ENCODE data around the gene MAJIN.
A peak's percentile ranks its signal among the peaks of the same experiment; 100 is the strongest.
"Not testable (repeated sequence)": the region's sequence is repeated elsewhere in the genome, so short reads cannot be mapped to it uniquely, and the experiment has no call there.

Gene MAJIN

DNA sequence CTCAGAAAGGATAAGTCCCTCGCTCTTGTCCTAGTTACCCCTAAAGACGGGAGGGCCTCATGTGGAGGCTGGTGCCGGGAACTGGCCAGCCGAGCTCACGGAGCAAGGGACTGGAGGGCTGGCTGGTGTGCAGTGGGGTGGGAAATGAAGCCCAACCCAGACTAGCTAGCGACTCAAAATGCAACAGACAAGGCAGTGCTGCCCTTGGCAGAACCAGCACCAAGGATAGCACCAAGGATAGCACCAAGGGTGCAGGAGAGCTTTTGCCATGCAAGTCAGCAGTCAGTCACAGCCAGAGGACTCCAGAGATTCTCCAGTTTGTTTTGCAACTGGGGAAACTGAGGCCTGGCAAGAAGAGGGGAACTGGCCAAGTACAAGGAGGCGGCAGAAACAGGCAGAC, 31.4 kb upstream of the MAJIN start:
- no peak overlapping the region for H3K4me3 Mint-ChIP-seq
- H3K9me3 Mint-ChIP-seq = no peaks in the 10 kb centered on the region
- H3K4me1 Mint-ChIP-seq = peaks cover 5% of the 10 kb centered on the region
- H3K36me3 Mint-ChIP-seq (ENCODE audit: insufficient read depth) = no peaks in the 10 kb centered on the region
- H3K27ac Mint-ChIP-seq (ENCODE audit: low read depth) = no peak overlapping the region
- ATAC-seq (replicated peaks; ENCODE audit: extremely low read depth, poor library complexity, severe bottlenecking) (no peak), DNase-seq (ENCODE audit: low spot score in 2 of 2) (no peak)
- H3K27me3 Mint-ChIP-seq = peaks cover 12% of the 10 kb centered on the region

GRCh38 chr11:65002706-65003105, 30.8 kb upstream of the MAJIN start:
- H3K4me1 Mint-ChIP-seq = peaks cover 7% of the 10 kb centered on the region
- no peak for ATAC-seq (replicated peaks; ENCODE audit: extremely low read depth, poor library complexity, severe bottlenecking)
- no peak overlapping the region for H3K27ac Mint-ChIP-seq (ENCODE audit: low read depth)
- peaks cover 12% of the 10 kb centered on the region for H3K27me3 Mint-ChIP-seq
- no peak overlapping the region for H3K4me3 Mint-ChIP-seq
- no peak for DNase-seq (ENCODE audit: low spot score in 2 of 2)
- no peaks in the 10 kb centered on the region for H3K36me3 Mint-ChIP-seq (ENCODE audit: insufficient read depth)
- H3K9me3 Mint-ChIP-seq = no peaks in the 10 kb centered on the region

DNA sequence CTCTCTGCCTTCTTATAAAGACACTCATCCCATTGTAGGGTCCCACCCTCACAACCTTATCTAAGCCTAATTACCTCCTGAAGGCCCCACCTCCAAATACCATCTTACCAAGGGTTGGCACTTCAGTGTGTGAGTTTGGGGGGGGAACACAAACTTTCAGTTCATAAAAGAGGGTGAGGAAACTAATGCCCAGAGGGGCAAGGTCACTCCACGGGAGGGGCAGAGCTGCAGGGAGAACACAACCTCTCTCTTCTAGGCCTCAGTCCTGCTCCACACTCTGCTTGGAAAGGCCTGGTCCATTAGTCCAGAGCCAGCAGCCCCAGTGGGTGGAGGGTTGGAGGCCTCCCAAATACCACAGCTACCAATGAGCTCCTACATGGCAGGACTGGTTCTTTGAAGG, 27.6 kb upstream of the MAJIN start:
- Mint-ChIP-seq H3K4me3 (no peak overlapping the region), H3K27ac (ENCODE audit: low read depth) (no peak overlapping the region), H3K36me3 (ENCODE audit: insufficient read depth) (no peaks in the 10 kb centered on the region), H3K27me3 (peaks cover 12% of the 10 kb centered on the region), H3K9me3 (no peaks in the 10 kb centered on the region), H3K4me1 (peaks cover 12% of the 10 kb centered on the region)
- ATAC-seq (replicated peaks; ENCODE audit: extremely low read depth, poor library complexity, severe bottlenecking) (no peak), DNase-seq (ENCODE audit: low spot score in 2 of 2) (no peak)

DNA sequence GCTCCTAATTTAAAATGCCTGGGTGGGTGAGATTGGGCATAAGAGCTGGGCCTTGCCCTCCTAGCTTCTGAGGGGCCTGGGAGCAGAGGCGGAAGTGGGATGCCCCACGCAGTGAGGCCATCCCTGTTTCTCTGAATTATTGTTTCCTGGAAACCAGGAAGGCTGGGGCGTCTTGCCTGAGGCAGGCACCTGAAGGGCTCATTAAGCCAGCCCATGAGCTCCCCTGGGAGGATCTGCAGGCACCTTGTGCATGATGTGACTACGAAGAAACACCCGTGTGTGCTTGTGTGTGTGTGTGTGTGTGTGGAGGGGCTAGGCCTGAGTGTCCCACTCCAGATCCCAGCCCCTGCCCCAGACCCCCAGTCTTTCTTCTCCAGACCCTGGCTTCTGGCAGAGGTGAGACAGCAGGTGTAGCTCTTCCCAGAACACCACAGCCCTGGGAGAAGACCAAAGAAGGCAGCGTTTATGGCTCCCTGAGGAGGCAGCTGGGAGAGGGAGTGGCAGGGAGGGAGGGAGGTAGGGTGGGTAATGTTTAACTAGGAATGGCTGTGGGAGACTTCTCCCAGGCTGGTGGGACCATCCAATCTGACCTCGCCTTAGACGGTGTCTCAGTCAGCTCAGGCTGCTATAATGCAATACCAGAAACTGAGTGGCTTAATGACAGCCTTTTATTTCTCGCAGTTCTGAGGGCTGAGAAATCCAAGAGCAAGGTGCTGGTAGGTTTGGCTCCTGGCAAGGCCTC, 27.0 kb upstream of the MAJIN start:
- no peak for DNase-seq (ENCODE audit: low spot score in 2 of 2)
- H3K27me3 Mint-ChIP-seq = peaks cover 11% of the 10 kb centered on the region
- H3K4me1 Mint-ChIP-seq = peaks cover 12% of the 10 kb centered on the region
- ATAC-seq (replicated peaks; ENCODE audit: extremely low read depth, poor library complexity, severe bottlenecking) = no peak
- H3K9me3 Mint-ChIP-seq = no peaks in the 10 kb centered on the region
- no peak overlapping the region for H3K4me3 Mint-ChIP-seq
- H3K36me3 Mint-ChIP-seq (ENCODE audit: insufficient read depth) = no peaks in the 10 kb centered on the region
- H3K27ac Mint-ChIP-seq (ENCODE audit: low read depth) = peak overlapping the region; percentile 35

DNA sequence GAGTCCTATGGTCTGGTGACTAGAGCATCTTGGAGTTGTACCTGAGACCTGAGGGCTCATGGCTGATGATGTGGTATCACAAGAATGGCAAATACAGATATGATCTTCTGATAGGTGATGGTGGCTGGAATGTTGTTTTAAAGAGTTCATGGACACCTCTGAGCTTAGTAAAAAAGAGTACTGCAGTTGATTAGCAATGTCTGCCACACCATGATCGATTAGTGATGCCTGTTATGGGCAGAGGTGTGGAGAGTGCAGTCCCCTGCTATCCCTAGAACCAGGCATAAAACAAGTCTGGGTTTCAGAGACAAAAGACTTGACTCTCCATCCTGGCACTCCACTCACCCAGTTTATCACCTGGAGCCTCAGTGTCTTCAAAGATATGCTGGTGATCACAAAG, 26.2 kb upstream of the MAJIN start:
- ATAC-seq (replicated peaks; ENCODE audit: extremely low read depth, poor library complexity, severe bottlenecking) = no peak
- Mint-ChIP-seq H3K4me1 (peaks cover 12% of the 10 kb centered on the region), H3K9me3 (no peaks in the 10 kb centered on the region), H3K4me3 (no peak overlapping the region), H3K27ac (ENCODE audit: low read depth) (peak overlapping the region; percentile 35), H3K27me3 (peaks cover 11% of the 10 kb centered on the region), H3K36me3 (ENCODE audit: insufficient read depth) (no peaks in the 10 kb centered on the region)
- no peak for DNase-seq (ENCODE audit: low spot score in 2 of 2)

- Mint-ChIP-seq H3K27ac (ENCODE audit: low read depth) (no peak within 1 kb of the TSS), H3K9me3 (no peaks in the 10 kb centered on the region), H3K4me1 (peaks cover 12% of the 10 kb centered on the region), H3K27me3 (peaks cover 21% of the 10 kb centered on the region), H3K36me3 (ENCODE audit: insufficient read depth) (no peaks in the 10 kb centered on the region), H3K4me3 (peak within 1 kb of the TSS; percentile 29)
- DNase-seq (ENCODE audit: low spot score in 2 of 2) (no peak), ATAC-seq (replicated peaks; ENCODE audit: extremely low read depth, poor library complexity, severe bottlenecking) (no peak)
These were observed 24.9 kb upstream of the MAJIN start, which contains the start of gene BATF2 for GRCh38 chr11:64996710-64997380. Gene BATF2 (minus strand): TSS chr11:64996971. CDS start chr11:64996914, 57 bp downstream.

DNA sequence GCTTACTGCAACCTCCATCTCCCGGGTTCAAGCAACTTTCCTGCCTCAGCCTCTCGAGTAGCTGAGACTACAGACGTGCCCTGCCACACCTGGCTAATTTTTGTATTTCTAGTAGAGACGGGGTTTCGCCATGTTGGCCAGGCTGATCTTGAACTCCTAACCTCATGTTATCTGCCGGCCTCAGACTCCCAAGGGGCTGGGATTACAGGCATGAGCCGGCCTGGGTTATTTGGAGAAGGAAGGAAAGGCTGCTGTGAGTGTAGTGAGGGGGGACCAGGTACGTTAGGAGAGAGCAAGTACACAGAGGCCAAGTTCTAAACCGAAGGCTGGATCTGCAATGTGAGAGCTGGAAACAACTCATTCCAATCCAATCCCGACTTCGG, 24.4 kb upstream of the MAJIN start:
- peaks cover 26% of the 10 kb centered on the region for H3K27me3 Mint-ChIP-seq
- no peak overlapping the region for H3K27ac Mint-ChIP-seq (ENCODE audit: low read depth)
- H3K36me3 Mint-ChIP-seq (ENCODE audit: insufficient read depth) = no peaks in the 10 kb centered on the region
- no peak for ATAC-seq (replicated peaks; ENCODE audit: extremely low read depth, poor library complexity, severe bottlenecking)
- peaks cover 12% of the 10 kb centered on the region for H3K4me1 Mint-ChIP-seq
- H3K9me3 Mint-ChIP-seq = no peaks in the 10 kb centered on the region
- DNase-seq (ENCODE audit: low spot score in 2 of 2) = no peak
- H3K4me3 Mint-ChIP-seq = peak overlapping the region; percentile 29

DNA sequence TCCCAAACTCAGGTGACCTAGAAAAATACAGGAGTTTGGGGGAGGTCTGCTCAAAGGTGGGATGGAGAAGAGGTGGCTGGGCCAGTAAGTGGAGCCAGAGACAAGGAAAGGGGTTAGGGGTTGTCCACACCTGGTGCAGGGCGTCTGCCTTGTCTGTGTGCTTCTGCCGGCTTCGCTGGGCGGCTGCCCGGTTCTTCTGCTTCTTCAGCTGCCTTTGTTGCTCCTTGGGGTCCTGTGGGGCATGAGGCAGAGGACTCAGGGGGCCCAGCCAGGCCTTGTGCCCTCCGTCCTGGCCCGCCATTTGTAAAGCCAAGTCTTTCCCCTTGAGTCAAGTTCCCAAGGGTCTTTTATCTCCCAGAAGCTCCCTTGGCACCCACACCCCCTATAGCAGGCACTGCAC, 22.4 kb upstream of the MAJIN start:
- Mint-ChIP-seq H3K9me3 (no peaks in the 10 kb centered on the region), H3K4me3 (no peak overlapping the region), H3K4me1 (peaks cover 18% of the 10 kb centered on the region), H3K27me3 (peaks cover 40% of the 10 kb centered on the region), H3K36me3 (ENCODE audit: insufficient read depth) (no peaks in the 10 kb centered on the region), H3K27ac (ENCODE audit: low read depth) (no peak overlapping the region)
- ATAC-seq (replicated peaks; ENCODE audit: extremely low read depth, poor library complexity, severe bottlenecking) (no peak), DNase-seq (ENCODE audit: low spot score in 2 of 2) (no peak)

DNA sequence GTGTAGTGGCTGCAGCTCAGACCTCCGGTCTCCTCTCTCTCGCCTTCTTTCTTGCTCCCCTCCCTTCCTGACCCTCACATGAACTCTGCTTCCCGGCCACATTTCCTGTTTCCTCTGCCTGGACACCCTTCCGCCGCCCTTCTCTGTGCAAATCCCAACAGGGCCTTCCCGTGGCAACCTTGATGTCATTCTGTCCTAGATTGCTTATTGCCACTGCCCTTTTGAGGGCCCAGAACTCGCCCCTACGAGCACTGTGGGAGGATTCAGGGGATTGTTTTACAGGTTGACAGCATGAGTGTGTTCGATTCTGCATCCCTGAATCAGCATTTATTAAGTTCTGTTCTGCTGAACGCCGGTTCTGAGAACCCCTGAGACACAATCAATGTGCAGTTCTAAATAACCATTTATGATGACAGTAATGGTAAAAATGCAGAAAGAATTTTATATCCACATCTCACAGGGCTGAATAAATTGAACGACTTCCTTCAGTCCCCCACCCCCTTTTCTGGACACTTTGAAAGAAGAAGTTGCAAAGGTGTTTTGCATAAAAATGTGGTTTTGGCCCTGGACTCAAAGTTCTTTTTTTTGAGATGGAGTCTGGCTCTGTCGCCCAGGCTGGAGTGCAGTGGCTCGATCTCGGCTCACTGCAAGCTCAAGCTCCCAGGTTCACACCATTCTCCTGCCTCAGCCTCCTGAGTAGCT, 18.5 kb upstream of the MAJIN start:
- DNase-seq (ENCODE audit: low spot score in 2 of 2) (no peak), ATAC-seq (replicated peaks; ENCODE audit: extremely low read depth, poor library complexity, severe bottlenecking) (no peak)
- Mint-ChIP-seq H3K27me3 (peaks cover 43% of the 10 kb centered on the region), H3K4me1 (peaks cover 7% of the 10 kb centered on the region), H3K9me3 (no peaks in the 10 kb centered on the region), H3K36me3 (ENCODE audit: insufficient read depth) (peaks cover 2% of the 10 kb centered on the region), H3K4me3 (no peak overlapping the region), H3K27ac (ENCODE audit: low read depth) (no peak overlapping the region)

GRCh38 chr11:64989416-64989815, 17.5 kb upstream of the MAJIN start:
- peaks cover 52% of the 10 kb centered on the region for H3K27me3 Mint-ChIP-seq
- H3K36me3 Mint-ChIP-seq (ENCODE audit: insufficient read depth) = peaks cover 2% of the 10 kb centered on the region
- H3K9me3 Mint-ChIP-seq = no peaks in the 10 kb centered on the region
- ATAC-seq (replicated peaks; ENCODE audit: extremely low read depth, poor library complexity, severe bottlenecking) (no peak), DNase-seq (ENCODE audit: low spot score in 2 of 2) (no peak)
- H3K4me3 Mint-ChIP-seq = no peak overlapping the region
- no peak overlapping the region for H3K27ac Mint-ChIP-seq (ENCODE audit: low read depth)
- H3K4me1 Mint-ChIP-seq = peaks cover 12% of the 10 kb centered on the region

DNA sequence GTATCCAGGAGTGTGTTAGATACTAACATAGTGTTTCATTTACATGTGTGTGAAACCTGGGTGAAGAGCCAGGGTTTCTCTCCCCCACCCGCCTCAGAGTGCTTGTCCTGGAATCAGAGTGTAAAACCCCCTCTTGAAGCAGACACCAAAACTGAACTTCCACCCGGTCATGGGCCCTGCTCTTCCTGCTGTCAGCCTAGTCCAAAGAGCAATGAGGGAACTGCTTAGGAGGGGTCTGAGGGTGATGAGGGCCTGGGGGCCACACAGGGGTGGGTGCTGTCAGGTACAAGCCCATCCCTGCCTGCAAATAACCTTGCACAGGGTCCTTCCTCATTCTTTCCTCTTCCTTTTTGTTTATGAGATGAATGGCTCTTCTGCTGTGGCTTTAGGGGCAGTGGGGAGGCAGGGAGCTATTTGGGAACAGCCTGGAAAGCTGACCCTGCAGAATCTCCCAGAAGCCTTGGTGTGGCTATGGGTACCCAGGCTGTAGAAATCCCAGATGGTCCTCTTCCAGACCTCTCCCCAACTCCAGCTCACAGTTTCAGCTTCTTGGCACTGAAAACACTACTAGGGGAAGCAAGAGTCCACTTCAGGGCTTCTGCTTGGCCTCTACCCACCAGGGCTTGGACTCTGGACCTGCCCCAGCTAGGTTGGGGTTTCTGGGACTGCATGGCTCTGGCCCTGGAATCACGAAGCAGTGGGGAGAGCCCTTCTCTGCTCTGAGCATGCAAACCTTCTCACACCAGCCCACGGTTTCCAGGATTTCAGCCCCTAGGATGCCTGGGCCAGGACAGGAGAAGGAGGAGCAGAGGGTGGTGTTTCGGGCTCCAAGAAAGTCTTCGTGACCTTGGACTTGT, 16.3 kb upstream of the MAJIN start:
- Mint-ChIP-seq H3K9me3 (no peaks in the 10 kb centered on the region), H3K27me3 (peaks cover 55% of the 10 kb centered on the region), H3K27ac (ENCODE audit: low read depth) (no peak overlapping the region), H3K4me3 (no peak overlapping the region), H3K4me1 (peaks cover 12% of the 10 kb centered on the region), H3K36me3 (ENCODE audit: insufficient read depth) (peaks cover 2% of the 10 kb centered on the region)
- no peak for DNase-seq (ENCODE audit: low spot score in 2 of 2)
- ATAC-seq (replicated peaks; ENCODE audit: extremely low read depth, poor library complexity, severe bottlenecking) = no peak

GRCh38 chr11:64983339-64983738, 11.4 kb upstream of the MAJIN start:
- H3K27ac Mint-ChIP-seq (ENCODE audit: low read depth); ATAC-seq (replicated peaks; ENCODE audit: extremely low read depth, poor library complexity, severe bottlenecking); H3K36me3 Mint-ChIP-seq (ENCODE audit: insufficient read depth); H3K9me3 Mint-ChIP-seq; H3K4me3 Mint-ChIP-seq; H3K4me1 Mint-ChIP-seq; DNase-seq (ENCODE audit: low spot score in 2 of 2): not testable (repeated sequence)
- H3K27me3 Mint-ChIP-seq = peaks cover 42% of the 10 kb centered on the region

Measured in central memory CD8-positive, alpha-beta T cell (primary cell).